HUDEP-2 (cell line): ENCODE data around the gene CXCR3.
A peak's percentile ranks its signal among the peaks of the same experiment; 100 is the strongest.

Experiments used
- DNase-seq, 76 experiments: peaks; one replicate each; lab custom pipeline; 2025; ENCODE audit not compliant: unreplicated experiment in 76 of 76; lab: John Stamatoyannopoulos, UW

The CXCR3 gene

DNA sequence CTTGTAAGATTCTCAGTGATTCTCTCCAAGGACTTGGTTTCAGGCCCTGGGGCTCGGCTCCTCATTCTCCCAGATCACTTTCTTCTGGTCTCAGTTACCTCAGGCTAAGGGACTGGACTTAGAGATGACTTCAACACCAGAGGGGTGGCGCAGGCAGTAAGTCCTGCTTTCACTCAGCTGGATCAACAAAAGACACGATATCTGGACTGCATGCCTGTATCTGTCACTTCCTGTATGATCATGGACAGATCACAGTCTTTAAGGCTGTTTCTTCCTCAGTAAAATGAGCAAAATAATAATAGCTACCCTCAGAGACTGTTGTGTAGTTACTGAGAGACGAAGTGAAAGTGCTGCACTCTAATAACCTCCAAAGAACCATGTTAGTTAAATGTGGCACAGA, 19.5 kb upstream of the CXCR3 start:
- no peak for DNase-seq

DNA sequence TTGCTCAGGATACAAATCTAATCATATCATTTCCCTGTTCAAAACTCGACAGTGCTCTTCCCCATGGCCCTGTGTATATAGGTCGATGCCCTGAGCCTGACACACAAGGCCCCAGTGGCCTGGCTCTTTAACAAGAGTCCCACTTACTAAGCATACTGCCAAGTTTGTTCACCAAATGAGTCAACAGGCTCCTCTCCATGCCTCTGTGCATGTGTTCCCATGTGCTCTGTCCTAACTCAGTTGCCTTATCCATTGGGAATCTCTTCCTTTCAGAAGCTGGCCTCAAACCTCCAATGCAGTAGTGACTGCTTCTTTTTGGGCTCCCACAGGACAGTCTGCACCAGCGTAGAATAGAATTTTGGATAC, 18.9 kb upstream of the CXCR3 start:
- no peak for DNase-seq

DNA sequence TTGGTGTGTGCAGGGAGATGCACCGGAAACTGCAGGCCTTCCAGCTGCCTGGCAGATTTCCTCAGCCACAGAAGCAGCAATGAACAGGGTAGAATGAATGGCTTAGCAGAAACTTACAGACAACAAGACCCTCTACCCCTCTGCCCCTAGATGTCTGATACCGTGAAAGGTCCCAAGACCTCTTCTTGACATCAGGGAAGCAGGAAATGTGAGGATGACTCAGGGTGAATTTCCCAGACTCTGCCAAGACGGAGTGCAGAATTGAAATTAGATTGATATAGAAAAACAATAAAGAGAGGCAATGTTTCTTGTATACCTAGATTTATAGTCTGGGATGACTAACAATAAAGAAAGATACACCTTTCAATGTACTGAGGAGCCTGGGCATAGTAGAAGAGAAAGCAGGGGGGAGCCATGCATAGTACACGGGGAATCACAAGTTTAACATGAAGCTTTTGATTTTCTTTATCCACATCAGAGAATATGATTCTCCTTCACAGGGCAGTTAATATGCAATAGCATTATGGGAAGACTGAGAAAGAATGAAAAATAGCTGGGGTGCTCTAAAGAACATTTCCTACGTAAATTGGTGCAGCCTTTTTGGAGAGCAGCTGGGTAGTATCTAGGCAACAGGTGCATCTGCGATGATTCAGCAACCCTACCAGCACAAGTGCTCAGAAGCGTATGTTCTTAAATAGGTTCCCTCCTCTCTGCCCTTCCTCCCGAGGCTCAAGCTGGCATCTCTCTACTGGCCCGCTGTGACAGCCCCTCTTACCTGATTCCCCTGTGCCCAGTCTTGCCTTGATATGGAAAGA, 18.3 kb upstream of the CXCR3 start:
- no peak for DNase-seq

DNA sequence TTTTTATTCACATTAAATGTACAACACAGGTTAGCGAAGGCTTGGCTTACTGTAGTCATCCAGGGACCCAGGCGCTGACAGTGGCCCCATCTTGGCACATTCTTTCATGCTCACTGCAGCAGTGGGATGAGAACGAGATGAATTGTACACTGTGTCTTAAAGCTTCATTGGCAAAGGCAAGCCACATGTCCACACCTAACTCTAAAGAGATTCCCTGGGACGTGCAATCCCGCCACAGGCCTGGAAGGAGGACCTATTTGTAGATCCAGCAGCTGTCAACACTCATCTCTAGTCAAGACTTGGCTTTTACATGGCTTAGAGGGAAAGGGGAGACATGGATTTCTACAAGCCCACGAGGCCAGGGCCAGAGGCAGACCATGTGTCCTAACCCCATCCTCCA, 16.1 kb upstream of the CXCR3 start:
- DNase-seq, result no peak

DNA sequence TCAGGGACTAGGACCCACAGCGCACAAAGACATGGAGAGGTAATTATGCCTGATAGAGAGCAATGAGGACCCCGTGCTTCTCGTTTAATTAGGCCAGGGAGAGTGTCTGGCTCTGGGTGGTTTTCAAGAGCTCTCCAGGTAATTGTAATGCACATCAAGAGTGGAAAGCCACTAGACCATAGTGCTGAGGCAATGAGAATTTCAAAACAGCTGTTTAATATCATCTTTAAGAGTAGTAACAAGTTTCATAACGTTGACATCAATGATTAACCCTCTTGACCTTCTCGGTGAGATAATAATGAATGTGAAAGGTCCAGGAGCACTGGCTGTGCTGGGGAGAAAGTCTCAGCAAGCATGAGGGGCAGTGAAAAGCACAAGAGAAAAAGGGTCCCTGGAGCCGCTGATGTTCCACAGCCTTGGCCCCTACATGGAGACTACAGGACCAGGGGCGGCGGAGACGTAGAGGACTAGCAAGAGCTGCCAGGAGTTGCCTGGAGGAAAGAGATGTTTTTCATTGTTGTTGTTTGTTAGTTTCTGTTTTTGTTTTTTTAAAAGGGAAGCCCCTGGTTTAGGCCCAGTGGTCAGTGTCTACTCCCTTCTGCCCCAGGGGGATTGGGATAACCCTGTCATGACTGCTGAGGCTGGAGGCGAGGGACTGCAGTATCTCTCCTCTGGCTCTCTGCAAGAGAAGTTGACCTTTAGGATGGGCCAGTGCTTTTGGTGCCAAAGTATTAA, 14.8 kb upstream of the CXCR3 start:
- no peak for DNase-seq

DNA sequence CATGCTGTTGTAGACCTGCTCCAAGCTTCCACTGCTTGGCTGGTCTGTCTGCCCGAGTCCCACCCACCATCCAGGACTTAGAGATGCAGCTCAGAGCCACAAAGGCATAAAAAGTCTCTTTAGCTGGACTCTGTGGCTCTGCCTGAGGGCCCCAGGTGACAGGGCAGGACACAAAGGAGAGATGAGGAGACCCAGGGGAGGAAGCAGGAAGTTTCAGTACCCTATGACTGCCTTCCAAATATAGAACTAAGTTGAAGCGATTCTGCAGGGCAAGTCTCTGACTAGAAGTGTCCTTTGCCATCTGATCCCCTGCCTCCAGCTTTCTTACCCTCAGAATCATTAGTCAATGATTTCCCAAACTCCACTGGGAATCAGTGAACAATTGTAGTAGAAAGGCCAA, 11.2 kb upstream of the CXCR3 start:
- no peak for DNase-seq

DNA sequence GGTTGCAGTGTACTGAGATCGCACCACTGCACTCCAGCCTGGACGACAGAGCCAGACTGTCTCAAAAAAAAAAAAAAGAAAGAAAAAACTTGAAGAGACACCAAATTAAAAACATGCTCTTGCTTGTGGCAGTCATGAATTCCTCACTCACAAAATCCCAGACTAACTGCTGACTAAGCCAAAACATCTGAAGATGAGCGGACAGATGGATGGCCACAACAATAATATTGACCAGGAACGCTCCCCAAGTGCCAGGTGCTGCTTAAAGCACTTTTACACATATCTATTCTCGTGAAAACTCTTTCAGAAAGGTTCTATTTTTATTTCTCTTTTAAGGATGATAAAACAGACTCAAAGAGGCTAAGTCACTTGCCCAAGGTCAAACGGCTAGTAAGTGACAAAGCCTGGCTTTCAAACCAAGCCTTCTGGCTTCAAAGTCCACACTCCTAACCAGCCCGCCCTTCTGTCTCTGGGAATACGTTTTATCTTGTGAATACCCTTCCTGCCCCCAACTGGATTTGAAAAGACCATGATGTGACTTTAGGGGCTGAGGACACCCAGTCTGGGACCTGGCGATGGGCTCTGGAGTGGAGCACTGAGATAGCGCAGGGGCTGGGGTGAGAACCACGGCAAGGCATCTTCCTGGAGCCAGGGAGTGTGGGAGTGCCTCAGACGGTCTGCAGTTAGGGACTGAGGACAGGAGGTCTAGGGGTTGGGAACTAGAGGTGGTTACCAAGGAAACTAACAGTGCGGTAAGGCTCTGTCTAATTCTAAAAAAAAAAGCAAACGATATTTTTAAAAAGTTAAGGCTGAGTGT, 9.5 kb upstream of the CXCR3 start:
- DNase-seq, result no peak

DNA sequence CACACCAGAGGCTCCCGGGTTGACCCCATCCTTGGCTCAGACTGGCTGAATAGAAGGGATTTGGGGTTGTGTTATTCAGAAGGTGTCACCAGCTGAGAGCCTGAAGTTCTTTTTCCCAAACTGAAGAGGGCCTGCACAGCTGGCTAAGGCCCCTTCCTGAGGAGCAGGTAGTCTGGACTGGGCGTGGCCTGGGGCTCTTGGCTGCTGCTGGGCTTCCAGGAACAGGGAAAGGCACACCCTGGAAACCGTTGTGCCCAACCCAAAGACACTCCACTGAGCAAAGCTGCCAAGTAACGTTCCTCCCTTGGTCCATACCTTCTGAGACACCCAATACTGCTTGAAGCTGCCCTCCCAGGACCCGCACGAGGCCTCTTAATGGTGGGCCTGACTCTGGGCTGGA, 8.3 kb upstream of the CXCR3 start:
- DNase-seq, result peak in 29 of 76 experiments; percentile 0 to 32 (median 4)

DNA sequence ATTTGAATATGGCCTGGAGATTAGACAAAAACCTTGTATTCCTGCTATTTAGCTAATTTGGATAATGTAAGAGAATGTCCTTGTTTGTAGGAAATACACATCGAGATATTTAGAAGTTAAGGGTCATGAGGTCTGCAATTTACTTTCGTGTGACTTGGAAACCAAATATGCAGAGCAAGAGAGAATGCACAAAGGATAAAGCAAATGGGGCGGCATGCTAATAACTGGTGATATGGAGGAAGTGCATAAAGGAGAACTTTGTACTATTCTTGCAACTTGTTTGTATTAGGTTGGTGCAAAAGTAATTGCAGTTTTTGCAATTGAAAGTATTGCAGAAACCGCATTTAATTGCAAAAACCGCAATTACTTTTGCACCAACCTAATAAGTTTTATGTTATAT, 7.2 kb upstream of the CXCR3 start:
- DNase-seq, result no peak

DNA sequence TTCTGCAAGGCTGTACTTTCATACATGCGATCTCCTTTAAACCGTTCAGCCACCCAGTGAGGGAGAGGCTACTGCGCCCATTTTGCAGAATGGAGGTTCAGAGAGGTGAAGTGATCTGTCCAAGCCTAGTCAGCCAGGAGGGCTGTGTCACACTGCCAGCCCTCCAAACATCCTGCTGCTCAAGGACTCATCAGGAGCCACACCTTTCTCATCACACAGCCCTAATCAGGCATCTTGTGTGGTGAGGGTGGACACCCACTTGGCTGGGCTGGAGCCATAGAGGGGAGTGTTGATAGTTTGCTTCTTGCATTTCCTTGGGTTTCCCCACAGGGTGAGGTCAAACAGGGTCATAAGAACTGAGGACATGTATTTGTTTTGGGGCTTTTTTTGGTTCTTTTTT, 5.4 kb upstream of the CXCR3 start:
- DNase-seq, result peak in 68 of 76 experiments; percentile 4 to 77 (median 46)

DNA sequence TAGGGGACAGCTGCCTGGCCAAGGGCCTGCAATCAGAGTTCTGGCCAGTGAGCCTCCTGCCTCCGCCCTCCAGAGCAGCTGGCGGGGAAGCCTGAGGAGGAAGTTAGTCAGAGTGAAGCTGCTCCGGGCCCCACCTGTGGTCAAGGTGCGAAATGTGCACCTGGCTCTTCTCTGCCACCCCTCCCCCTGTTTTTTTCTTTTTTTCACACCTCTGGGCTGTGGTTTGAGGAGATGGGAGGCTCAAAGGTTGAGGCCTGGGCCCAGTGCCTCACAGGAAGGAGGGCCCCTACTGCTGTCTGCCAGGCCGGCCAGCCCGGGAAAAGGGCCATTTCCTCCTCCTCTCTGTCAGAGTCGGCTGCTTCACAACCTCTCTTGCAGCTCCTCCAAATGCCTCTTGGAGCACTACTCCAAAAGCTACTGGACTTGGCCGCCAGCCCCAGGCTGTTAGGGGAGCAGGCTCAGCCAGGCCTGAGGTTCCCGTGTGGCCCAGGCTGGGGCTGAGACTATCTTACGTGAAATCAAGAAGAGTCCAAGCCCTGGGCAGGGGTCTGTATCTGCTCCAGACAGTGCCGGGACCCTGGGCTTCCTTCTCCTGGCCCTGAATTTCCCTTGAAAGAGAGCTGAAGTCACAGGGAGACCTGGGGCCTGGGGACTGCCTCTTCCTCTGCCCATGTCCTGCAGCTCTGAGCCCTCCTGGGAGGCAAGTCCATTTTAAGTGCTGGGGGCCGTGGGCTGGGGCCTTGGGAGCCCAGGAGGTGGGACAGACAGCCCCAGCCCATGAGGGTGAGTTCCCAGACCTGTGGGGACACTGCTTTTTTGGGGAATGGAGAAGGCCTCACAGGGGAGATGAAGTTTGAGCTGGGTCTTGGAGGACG, 4.5 kb upstream of the CXCR3 start:
- DNase-seq, result peak in 67 of 76 experiments; percentile 0 to 69 (median 28)

DNA sequence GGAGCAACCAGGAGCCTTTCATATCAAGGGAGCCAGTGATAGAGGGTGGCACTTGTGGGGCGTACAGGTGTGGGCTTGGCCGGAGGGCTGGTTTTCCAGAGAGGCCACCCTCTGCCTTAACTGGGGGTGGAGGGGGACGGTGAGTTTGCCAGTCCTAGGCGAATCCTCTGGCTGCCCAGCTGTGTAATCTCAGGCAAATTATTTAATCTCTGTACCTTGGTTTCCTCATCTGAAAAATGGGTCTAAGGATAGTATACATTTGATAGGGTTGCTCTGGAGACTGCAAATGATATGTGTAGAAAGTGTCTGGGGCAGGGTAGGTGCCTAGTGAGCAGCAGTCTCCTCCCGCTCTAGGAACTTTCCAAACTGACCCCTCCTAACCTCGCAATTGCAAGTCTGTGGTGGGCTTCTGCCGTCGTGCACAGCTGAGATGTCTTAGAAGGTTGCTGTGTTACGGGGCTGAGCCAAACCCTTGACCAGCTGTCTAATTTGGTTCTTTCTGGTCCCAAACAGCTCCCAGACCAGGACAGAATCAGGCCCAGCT, 3.8 kb upstream of the CXCR3 start:
- no peak for DNase-seq

DNA sequence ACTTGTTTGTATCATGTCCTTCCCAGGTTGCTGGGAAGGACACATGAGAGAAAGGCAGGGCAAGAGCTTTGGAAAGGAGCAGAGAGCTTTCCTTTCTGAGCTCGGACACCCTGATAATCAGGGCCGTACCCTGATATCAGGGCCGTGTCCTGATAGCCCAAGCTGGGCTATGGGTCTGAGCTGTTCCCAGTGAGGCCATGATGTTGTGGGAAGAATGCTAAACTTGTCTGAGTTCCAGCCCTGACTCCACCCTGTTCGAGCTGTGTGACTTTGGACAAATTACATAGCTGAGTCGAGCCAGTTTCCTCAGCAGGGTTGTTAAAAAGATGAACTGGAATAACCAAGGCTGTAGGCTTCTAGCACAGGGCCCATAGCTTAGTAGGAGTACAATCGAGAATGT, 3.3 kb upstream of the CXCR3 start:
- DNase-seq, result no peak

DNA sequence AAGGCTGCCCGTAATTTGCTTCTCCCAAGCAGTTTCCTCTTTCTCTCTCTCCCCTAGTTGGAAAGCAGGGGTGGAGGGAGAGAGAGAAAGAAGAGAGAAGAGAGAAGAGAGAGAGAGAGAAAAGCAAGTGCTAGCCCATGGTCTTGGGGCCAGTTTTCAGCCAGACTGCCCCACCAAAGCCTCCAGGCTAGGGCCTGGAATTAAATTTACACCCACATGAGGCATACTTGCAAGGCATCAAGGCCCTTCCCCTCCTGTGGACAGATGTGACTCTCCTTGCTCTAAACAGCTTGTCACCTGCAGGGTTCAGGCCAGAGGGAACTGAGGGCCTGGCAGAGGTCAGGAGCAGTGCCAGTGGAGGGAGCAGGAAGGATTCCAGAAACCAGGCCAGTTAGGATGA, 1.7 kb upstream of the CXCR3 start:
- DNase-seq, result no peak

DNA sequence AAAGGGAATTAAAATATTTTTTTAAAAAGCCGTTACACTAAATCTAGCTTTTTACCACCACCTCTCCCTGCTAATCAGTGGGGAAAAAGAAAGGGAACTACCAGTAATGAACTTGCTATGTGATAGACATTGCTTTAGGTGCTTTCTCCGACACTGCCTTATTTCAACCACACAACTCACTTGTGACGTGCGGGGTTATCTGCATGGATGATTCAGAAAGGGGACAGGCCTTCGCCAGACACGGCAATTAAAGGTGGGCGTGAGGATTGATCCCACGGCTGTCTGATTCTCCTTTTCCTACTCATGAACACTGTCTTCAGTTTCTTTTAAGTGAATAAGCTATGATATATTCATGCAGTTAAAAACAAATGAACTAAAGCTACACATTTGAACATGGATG, 882 bp upstream of the CXCR3 start:
- no peak for DNase-seq

DNA sequence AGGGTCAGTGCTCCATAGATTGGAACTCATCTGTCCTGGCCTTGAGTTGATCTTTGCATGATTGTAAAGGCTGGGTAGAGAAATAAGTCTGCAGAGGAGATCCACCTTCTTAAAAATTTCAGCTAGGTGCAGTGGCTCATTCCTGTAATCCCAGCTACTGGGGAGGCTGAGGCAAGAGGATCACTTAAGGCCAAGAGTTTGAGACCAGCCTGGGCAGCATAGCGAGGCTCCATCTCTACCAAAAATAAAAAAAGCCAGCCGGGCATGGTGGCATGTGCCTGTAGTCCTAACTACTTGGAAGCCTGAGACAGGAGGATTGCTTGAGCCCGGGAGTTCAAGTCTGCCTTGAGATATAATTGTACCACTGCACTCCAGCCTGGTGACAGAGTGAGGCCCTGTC, 476 bp upstream of the CXCR3 start:
- no peak for DNase-seq

DNA sequence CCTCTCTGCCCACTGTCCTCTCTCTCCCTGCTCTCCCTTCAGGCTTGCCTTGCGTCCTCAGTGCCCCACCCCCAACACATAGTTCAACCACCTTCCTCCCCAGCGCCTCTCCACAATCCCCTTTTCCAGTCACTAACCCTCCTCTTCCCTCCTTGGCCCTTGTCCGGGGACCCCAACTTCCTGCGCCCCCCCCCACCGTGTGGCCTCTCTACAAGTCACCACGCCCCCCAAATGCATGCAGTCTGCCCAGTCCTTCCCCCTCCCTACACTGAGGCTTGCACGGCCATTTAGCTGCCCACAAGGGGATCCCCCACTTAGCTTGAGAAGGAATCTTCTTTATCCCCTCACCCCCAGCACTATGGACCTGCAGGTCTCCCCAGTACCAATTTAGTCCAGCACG, 569 bp downstream of the CXCR3 start:
- DNase-seq, result no peak

DNA sequence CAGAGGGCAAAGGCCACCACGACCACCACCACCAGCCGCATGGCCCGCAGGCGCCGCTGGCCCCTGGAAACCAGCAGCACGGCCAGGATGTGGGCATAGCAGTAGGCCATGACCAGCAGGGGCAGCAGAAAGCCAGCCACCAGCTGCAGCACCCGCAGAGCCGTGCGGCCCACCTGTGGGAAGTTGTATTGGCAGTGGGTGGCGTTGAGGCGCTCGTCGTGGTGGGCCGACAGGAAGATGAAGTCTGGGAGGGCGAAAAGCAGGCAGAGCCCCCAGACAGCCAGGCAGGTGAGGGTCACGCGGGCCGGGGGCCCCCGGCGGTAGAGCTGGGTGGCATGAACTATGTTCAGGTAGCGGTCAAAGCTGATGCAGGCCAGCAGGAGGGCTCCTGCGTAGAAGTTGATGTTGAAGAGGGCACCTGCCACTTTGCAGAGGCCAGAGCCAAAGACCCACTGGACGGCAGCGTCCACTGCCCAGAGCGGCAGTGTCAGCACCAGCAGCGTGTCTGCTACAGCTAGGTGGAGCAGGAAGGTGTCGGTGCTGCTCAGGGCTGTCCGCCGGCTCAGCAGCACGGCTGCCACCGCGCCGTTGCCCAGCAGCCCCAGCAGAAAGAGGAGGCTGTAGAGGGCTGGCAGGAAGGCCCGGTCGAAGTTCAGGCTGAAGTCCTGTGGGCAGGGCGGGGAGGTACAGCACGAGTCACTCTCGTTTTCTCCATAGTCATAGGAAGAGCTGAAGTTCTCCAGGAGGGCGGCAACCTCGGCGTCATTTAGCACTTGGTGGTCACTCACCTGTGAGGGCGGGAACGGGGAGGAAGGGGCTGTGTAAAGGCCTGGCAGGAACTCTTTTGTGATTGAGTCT, 1.4 kb downstream of the CXCR3 start:
- DNase-seq, result no peak

DNA sequence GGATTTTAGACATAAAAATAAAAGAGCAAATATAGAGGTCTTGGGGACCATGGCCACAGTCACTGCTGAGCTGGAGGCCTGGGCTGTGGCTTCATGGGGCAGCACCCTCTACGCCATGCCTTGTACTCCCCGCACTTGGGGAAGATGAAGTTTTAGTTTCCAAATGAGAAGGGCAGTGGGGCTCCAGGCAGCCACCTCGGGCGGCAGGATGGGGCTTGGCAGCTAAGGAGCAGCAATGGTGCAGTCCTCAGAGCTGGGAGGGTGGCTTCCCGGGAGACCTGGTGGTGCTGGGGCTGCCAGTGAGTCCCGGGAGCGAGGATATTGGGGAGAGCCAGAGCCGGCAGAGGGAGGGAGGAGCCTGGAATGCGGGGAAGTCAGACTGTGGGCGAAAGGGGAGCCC, 2.4 kb downstream of the CXCR3 start:
- no peak for DNase-seq
